A549 (cell line): ENCODE results near the gene SLC44A2.

Source experiments
- CTCF ChIP-seq: fragments of >200 bp; sonication (Bioruptor Twin); formaldehyde crosslinking; IDR thresholded peaks from 3 replicates; pipeline ENCODE4 v1.5.1; 2016
- HEYL ChIP-seq: fragments of 250-450 bp; sonication (Bioruptor Pico); IDR thresholded peaks from 2 replicates; pipeline ENCODE4 v1.8.0; 2021; ENCODE audit warnings: mild to moderate bottlenecking, moderate library complexity
- KDM1A ChIP-seq: fragments of 200-600 bp; sonication (generic); IDR thresholded peaks from 2 replicates; pipeline ENCODE4 v1.6.1; 2016; ENCODE audit warnings: low read depth, mild to moderate bottlenecking
- MAX ChIP-seq: IDR thresholded peaks from 2 replicates; pipeline ENCODE4 v1.6.1; 2012
- POLR2A ChIP-seq: IDR thresholded peaks from 2 replicates; pipeline ENCODE4 v1.6.1; 2012; ENCODE audit warnings: mild to moderate bottlenecking, low read length
- RFX5 ChIP-seq: fragments of 450-650 bp; IDR thresholded peaks from 2 replicates; pipeline ENCODE4 v1.7.1; 2014; ENCODE audit warnings: antibody characterized with exemption, mild to moderate bottlenecking, moderate library complexity
- ZFP36 ChIP-seq: fragments of 450-650 bp; IDR thresholded peaks from 2 replicates; pipeline ENCODE4 v1.6.1; 2014; ENCODE audit warnings: borderline replicate concordance; ENCODE audit not compliant: partially characterized antibody

- TF ChIP-seq CTCF (no peak), RFX5 (no peak), KDM1A (no peak), MAX (no peak), ZFP36 (no peak), HEYL (CRISPR knock-in tag) (no peak), POLR2A (no peak)
Measured at GRCh38 chr19:10686193-10686592, 60.8 kb downstream of the SLC44A2 start.
